Sciatic nerve (tissue), 2 donors: ENCODE results near the gene NSFL1C. TPM values are rescaled to one million over a fixed set of nuclear protein-coding genes. Genes with fewer than 3 reads are reported as not detected.

Source experiments
- ATAC-seq: fragments of 200-7000 bp; cut with Tn5 transposase; one replicate; pipeline ENCODE4 v1.9.1; 2020; ENCODE audit warnings: mild to moderate bottlenecking, moderate library complexity
- DNase-seq: peaks from one replicate; pipeline ENCODE4 v3.0.0-alpha.2; 2020; ENCODE audit warnings: low spot score
- intact Hi-C: fragments of 100-400 bp; cut with DNase I; formaldehyde crosslinking; loops from one replicate; pipeline ENCODE4 v1.14.2; 2022
- total RNA-seq: library from RNA; stranded (reverse); fragmentation: NEBNext Ultra II Directional; extraction: Animal tissue kit (Norgen Biotek cat#: 25700); gene quantifications from one replicate; pipeline ENCODE4 v1.2.1, GENCODE V29; 2021
- donor health status: DM: no; HTN: no; CAD: no.
- donor health status: DM: no; HTN: no; CAD: no.

Gene NSFL1C
- total RNA-seq, 1 donor from 2014 or later: 77.9 TPM

DNA sequence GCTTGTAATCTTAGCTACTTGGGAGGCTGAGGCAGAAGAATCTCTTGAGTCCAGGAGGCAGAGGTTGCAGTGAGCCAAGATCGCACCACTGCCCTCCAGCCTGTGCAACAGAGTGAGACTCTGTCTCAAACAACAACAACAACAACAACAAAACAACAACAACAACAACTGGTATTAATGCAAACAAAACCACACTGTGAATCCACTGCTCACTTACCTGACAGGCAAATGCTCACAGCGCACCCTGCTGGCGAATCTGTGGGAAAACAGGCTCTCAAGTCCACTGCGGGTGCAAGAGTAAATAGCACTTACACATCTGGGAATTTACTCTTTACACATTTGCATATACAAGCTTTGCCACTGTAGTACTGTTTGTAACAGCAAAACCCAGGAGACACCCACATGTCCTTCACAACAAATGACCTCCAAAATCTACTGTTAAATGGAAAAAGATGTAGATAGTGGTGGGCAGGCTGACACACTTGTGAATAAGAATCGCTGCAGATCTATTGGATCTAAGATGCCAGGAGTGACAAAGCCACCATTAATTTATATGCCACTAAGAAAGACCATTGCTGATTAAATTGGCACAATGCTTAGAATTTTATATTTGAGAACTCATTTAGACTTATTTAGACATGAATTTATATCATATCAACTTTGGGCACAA is 29.3 kb downstream of the NSFL1C start:
- DNase-seq: peak; percentile 86
- intact Hi-C loops: no loop called here
- peak; percentile 64 for ATAC-seq

DNA sequence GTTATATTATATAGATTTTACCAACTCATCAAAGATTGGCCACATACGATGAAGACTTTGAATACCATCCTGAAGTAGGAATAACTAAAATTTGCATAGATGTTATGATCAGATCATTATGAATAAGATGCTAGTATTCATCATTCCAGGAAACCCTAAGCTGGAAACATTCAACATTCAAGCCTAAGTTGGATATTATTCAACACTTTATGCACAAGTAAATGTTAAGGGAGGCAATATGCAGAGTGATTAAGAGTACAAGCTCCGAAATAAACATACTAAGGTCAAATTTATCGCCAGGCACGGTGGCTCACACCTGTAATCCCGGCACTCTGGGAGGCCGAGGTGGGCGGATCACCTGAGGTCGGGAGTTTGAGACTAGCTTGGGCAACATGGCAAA is 30.4 kb downstream of the NSFL1C start:
- intact Hi-C loops: no loop called here
- DNase-seq: no peak
- ATAC-seq: no peak

DNA sequence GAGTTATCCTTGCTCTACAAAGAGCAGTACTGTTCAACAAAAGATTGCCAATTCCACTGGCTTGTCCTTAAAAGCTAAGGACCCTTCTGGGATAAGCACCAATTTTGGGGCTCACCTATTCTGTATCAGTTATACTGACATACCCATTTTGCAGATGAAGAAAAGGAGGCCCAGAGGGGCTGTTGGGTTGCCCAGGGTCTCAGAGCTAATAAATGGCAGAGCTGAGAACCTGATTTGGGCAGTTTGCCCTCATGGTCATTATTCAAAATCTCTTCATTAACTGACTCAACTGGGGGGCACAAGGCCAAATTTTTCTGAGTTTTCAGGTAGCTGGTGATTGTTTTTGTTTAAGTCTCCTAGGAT is 31.3 kb downstream of the NSFL1C start:
- ATAC-seq (no peak), DNase-seq (no peak)
- intact Hi-C loops: no loop called here

DNA sequence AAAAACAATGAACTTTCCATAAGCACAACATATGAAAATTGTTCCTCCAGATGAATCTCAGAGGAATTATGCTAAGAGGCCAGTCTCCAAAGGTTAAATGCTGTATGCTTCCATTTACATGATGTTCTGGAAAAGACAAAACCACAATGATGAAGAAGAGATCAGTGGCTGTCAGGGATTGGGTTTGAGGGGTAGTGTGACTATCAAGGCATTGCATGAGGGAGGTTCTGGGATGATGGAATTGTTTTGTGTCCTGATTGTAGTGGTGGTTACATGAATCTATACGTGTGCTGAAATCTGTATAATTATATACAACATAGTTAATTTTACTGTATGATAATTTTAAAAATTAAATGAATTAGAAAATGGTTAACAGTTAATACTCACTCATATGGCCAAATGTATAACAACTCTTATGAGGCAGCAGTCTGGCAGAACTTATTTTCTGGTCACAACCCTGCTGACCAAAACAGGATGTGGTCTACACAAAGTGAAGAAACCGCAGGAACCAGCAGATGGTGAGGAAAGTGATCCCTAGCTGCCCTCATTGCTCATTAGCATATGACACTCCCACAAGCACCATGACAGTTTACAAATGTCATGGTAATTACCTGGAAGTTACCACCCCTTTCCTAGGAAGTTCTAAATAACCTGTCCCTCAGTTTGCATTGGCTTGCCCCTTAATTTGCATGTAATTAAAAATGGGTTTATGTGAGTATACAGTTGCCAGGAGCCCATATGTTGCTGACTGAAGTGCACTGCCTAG is 31.9 kb downstream of the NSFL1C start:
- no peak for DNase-seq

DNA sequence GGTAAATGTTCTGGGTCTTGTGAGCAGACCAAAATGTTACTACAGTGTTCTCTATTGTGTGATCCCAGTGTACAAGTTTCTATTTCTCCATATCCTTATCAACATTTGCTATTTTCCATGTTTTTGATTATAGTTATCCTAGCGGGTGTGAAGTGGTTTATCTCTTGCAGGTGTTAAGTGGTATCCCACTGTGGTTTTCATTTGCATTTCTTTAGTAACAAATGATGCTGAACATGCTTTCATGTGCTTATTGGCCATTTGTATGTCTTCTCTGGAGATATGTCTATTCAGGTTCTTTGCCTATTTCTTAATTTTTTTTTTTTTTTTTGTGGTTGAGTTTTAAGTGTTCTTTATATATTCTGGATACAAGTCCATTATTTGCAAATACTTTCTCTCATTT is 35.5 kb downstream of the NSFL1C start:
- DNase-seq (no peak), ATAC-seq (no peak)
- intact Hi-C loops: no loop called here

More for the DNA sequence above, 31.9 kb downstream of the NSFL1C start:
- intact Hi-C loops: no loop called here
- ATAC-seq: peak; percentile 68

DNA sequence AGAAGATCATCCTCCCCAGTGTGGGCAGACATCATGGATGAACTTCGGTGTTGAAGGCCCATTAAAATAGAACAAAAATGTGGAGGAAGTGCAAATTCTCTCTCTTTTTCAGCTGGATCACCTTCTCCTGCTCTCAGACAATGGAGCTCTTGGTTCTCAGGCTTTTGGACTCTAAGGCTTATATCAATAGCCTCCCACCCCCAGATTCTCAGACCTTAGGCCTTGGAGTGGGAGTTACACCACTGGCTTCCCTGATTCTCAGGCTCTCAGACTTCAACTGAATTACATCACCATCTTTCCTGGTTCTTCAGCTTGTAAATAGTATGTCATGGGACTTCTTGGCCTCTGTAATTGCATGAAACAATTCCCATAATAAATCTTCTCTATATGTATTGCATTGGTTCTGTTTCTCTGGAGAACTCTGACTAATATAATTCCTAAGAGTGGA is 36.6 kb downstream of the NSFL1C start:
- ATAC-seq (no peak), DNase-seq (no peak)
- intact Hi-C loops: no loop called here

DNA sequence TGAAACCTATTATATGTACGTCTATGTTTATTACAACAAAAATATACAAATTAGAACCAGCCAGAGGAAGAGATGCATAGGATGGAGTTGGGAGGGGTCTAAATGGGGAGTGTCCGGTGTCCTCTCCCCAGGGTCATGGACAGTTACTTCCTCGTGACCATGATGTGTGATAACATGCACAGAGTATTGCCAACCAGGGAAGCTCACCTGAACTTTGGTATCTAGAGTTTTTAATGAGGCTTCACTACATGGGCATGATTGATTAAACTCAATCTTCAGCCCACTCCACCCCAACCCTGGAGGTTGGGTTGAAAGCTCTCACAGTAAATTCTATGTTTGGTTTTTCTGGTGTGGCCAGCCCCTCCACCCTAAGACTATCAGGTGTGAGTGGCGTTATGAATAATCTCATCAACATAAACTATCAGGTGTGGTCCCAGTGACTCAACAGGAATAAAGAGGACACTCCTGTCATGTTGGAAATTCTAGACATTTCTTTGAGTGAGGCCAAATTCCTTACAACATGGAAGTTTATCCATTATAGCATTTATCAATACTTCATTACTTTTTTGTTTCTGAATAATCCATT is 37.4 kb downstream of the NSFL1C start:
- no peak for DNase-seq
- intact Hi-C loops: no loop called here
- ATAC-seq: no peak

DNA sequence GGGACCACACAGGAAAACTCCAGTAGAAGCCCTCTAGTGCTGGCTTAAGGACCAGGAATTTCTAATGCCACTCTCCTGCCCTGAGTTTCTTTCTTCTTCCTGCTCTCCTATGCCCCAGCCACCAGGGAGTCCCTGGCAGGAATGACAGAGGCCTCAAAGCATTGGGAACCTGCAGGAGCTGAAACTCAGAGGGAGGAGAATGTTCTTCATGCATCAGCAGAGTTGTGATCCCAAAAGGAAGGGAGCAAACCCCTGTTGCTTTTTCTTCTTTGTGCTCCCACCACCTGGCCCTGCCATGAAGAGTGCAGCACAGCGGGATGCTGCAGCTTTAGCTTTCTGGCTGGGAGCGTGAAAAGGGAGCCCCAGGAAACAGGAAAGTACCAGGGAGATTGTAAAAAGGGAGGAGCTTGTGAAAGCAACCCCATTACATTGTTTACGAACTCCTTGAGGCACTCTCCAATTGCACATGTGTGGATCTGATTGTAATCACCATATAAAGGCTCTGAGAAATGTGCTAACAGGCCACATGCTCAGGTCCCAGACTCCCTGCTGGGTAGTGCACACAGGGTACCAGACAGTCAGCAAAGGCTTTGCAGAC is 39.1 kb downstream of the NSFL1C start:
- intact Hi-C loops: no loop called here
- ATAC-seq: no peak

DNA sequence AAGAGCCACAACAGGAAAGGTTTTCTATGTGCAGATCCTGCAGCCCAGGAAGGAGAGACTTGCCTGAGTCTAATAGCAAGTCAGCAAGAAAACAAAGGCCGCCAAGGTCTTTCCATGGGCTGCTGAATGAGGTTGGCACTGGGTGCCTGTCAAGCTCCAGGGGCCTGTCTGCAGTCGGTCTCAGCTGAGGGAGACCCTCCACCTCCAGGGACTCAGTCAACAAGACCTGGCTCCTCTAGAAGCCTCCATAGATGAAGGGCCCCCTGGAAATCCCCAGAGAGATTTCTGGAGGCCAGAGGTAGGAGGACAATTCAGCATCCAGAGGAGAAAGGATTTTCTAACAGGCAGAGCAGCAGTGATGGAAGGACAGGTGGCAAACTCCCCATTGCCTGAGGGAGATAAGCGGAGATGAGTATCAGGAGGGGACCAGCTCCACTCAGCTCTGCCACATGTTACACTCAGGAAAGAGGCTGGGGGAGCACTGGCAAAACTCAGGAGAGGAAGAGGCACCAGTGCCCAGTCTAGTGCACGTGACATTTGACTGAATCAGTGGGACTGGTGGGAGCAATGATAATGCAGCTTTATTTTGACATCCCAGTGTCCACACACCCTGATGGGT is 40.3 kb downstream of the NSFL1C start:
- no peak for ATAC-seq
- no peak for DNase-seq
- intact Hi-C loops: no loop called here

More for the DNA sequence above, 39.1 kb downstream of the NSFL1C start:
- DNase-seq: no peak

DNA sequence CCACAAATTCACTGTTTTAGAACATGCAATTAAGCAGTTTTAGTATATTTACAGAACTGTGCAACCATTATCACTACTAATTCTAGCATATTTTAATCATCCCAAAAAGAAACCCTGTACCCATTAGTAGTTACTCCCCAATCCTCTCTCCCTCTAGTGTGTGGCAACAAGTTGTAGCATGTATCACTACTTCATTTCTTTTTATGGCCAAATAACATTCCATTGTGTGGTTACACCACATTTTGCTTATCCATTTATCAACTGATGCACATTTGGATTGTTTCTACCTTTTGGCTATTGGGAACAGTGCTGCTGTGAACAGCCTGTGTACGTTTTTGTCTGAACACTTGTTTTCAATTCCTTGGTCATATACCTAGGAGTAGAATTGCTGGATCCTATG is 42.3 kb downstream of the NSFL1C start:
- no peak for ATAC-seq
- intact Hi-C loops: no loop called here
- DNase-seq: no peak

DNA sequence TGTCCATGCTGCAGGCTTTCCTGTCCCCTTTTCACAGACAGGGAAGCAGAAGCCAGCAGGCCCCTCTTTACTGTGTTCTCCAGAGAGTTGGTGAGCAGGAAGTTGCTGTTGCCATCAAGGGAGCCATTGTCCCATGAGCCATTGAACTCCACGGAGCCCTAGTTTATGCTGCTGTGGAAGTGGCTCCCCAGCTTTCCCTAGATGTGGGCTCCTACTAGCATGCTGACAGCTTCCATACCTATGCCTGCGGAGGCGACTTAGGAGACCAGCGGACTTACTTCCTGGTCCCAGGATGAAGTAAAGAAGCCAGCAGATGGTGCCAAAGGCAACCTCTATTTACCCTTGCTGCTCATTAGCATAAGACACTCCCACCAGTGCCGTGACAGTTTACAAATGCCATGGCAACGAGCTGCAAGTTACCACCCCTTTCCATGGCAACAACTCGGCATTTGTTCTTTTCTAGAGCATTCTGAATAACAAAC is 43.0 kb downstream of the NSFL1C start:
- DNase-seq (no peak), ATAC-seq (no peak)
- intact Hi-C loops: no loop called here

DNA sequence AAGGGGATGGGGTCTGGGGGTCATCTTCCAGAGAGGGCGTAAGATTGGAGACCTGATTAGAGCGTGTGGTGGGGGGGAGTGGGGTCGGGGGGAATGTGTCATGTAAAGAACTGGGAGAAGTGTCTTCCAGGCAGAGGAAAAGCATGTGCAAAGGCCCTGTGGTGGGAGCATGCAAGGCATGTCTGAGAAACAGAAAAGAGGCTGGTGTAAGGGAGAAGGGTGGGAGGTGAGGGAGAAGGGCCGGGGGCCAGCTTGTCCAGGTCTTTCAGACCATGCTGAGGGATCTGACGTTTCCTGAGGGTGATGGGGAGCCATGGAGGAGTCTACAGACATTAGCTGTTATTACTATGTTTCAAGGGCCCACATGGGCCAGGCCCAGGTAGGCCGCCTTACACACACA is 43.4 kb downstream of the NSFL1C start:
- intact Hi-C loops: no loop called here
- DNase-seq (no peak), ATAC-seq (no peak)

DNA sequence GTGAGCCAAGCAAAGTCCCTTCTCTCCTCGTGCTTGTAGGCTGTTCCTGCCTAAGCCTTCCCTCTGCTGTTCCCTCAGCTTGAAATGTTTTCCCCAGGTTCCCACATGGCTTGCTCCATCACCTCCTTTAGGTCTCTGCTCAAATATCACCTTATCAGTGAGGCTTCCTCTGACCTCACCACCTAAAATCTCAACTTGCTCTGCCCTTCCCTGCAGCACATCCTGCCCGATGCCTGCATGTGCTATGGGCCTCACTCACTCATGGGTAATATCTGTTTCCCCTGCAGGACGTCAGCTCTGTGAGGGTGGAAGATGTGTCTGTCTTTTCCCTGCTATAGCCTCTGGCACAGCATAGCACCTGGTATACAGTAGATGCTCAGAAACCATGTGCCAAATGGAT is 43.9 kb downstream of the NSFL1C start:
- no peak for ATAC-seq
- no peak for DNase-seq
- intact Hi-C loops: no loop called here

DNA sequence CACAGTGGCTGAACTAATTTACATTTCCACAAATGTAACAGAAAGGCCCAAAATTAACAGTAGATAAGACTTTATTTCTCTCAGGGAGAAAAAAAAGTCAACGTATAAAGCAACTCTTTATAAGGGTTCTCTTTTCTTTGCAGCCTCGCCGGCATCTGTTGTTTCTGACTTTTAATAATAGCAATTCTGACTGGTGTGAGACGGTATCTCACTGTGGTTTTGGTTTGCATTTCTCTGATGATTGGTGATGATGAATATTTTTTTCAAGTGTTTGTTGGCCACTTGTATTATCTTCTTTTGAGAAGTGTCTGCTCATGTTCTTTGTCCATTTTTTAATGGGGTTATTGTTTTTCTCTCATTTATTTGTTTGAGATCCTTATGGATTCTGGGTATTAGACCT is 46.6 kb downstream of the NSFL1C start:
- no peak for DNase-seq
- ATAC-seq: no peak
- intact Hi-C loops: no loop called here

DNA sequence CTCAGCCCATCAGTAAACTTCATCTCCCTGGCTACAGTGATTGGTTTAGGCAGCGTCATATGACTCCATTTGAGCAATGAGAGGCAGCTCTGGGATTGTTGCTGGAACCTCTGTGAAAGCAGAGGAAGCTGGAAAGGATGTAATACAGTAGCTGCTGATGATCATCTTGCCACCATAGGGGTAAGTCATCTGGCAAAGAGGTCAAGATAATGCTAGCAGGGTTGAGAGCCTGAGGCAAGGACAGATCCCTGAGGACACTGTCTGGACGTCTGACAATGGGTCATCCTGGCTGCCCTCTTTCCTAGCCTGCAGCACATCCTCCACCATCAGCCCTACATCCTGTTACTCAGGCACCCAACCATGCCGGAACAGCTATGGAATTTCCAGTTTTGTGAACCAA is 48.3 kb downstream of the NSFL1C start:
- ATAC-seq (no peak), DNase-seq (no peak)
- intact Hi-C loops: no loop called here

DNA sequence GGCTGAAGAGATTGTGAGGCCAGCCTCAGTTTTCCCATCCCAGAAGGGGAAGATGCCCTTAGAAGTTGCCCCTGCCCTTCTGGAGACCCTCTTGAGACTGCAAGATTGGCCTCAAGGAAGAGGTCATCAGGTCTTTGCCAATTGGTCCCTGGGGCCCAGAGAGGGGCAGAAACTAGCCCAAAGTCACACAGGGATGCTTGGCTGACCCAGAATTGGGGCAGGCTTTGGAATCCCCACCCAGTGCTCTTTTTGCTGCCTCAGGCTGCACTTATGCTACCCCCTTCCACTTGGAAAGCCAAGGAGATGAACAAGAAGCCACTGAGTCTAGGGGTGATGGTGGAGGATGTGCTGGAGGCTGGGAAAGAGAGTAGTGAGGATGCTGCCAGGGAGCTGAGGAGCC is 48.9 kb downstream of the NSFL1C start:
- no peak for ATAC-seq
- intact Hi-C loops: no loop called here

DNA sequence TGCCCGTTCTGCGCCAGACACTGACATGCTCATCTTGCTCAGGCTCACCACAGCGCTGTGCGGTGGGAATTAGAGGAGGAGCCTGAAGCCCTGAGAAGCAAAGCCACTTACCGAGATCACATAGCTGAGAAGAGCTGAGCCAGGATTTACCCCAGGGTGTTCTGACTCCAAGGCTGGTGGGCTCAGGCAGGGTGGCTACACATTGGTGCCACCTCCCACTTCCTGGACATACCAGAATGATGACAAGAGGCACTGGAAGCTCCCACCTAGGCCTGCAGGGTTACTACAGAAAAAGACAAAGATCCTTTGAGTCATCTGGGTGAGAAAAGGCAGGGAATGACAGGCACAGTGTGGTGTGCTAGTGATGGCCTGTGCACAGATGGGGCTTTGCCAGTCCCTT is 49.4 kb downstream of the NSFL1C start:
- intact Hi-C loops: no loop called here
- DNase-seq (no peak), ATAC-seq (no peak)

More for the DNA sequence above, 48.9 kb downstream of the NSFL1C start:
- DNase-seq: no peak

DNA sequence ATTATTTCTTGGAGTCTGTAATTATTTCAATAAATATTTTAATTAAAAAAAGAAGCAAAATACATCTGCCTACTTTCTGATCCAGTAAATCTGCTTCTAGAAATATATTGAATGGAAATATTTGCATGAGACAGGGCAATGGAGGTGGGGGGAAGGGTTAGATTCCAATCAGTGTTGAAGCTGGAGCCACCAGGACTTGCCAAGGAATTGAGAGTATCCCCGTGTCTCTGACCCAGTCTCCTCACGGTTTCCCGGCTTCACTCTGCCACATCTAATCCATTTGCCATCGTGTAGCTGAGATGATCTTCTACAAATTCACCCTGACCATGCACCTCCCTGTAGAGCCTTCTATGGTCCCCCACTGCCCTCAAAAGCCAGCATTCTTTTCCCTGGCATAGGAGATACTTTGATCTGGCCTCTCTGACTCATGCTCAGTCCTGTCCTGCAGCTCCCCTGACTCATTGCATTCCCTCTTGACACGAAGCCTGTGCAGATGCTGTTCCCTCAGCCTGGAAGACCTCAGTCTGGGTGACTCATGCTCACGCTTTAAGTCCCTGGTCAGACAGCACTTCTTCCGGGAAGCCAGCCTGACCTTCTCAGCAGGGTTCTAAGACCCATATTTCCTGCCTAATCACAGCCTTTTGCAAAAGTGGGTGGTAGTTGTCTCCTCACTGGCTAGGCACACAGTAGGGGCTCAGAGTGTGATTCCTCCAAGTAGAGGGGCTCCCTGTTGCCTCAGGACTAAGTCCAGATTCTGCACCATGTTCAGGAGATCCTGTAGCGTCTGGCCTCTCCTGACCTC is 50.8 kb downstream of the NSFL1C start:
- ATAC-seq: no peak
- intact Hi-C loops: no loop called here
- DNase-seq: no peak

DNA sequence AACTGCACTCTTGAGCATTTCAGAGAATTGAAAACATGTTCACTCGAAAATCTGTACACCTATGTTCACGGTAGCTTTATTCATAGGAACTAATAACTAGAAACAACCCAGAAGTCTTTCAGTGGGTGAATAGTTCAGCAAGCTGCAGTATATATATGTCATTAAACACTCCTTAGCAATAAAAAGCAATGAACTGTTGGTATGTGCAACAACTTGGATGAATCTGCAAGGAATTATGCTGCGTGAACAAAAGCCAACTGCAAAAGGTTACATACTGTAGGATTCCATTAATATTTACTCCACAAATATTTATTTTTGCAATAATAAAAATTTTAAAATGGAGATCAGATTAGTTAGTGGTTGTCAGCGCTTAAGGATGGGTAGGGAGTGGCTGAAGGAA is 51.7 kb downstream of the NSFL1C start:
- ATAC-seq: no peak
- no peak for DNase-seq
- intact Hi-C loops: no loop called here
